ENCODE data around the gene GABRD.
"Not testable (repeated sequence)": the region's sequence is repeated elsewhere in the genome, so short reads cannot be mapped to it uniquely, and the experiment has no call there.

The GABRD gene

DNA sequence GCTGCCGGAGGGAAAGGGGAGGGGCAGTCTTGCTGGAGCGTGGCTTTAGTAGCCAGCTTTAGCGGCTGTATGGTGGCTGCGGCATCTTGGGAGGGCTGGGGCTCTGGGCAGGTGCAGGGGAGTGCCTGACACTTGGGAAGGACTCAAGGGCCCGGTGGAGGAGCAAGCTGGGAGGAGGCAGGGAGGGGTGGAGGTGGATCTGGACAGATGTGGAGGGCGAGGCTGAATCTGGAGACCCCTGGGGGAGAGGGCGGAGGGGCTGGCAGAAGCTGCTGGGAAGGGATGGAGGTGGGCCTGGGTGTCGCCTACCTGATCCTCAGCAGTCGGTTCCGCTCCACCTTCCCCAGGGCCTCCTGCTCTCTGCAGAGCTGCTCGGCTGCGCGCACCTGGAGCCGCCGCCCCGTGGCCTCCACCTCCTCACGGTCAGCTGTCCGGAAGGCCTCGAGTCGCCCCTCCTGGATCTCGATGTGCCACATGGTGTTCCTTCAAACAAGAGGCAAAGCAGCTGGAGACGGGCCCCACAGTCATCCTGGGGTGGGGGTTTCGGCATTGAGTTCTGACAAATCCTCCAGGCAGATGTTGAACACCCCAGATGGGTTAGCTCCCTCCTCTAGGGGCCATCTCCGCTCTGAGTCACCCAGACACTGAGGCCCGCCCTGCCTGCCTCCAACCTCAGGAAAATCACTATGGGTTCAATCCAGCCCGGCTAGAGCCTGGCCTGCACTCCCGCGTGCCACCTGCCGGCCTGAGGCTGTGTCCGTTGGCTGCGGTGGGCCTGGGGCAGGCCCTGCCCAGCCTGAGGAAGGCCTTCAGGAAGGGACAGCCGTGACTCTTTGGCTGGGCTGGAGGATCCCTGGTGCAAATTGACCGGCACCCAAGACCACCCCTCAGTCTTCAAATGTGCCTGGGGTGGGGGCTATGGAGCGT, 45.2 kb upstream of the GABRD start:
- TF ChIP-seq, protein P1, sequence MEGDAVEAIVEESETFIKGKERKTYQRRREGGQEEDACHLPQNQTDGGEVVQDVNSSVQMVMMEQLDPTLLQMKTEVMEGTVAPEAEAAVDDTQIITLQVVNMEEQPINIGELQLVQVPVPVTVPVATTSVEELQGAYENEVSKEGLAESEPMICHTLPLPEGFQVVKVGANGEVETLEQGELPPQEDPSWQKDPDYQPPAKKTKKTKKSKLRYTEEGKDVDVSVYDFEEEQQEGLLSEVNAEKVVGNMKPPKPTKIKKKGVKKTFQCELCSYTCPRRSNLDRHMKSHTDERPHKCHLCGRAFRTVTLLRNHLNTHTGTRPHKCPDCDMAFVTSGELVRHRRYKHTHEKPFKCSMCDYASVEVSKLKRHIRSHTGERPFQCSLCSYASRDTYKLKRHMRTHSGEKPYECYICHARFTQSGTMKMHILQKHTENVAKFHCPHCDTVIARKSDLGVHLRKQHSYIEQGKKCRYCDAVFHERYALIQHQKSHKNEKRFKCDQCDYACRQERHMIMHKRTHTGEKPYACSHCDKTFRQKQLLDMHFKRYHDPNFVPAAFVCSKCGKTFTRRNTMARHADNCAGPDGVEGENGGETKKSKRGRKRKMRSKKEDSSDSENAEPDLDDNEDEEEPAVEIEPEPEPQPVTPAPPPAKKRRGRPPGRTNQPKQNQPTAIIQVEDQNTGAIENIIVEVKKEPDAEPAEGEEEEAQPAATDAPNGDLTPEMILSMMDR (IDR thresholded peaks at IDR 0.05; ENCODE audit: control insufficient read depth, insufficient read depth, low read depth, low read length, missing control alignments), result no peak
- no peak for DNase-seq (ENCODE audit: low read depth)
- no peak overlapping the region for H3K4me3 ChIP-seq (ENCODE audit: control insufficient read depth, low read depth, low read length)

DNA sequence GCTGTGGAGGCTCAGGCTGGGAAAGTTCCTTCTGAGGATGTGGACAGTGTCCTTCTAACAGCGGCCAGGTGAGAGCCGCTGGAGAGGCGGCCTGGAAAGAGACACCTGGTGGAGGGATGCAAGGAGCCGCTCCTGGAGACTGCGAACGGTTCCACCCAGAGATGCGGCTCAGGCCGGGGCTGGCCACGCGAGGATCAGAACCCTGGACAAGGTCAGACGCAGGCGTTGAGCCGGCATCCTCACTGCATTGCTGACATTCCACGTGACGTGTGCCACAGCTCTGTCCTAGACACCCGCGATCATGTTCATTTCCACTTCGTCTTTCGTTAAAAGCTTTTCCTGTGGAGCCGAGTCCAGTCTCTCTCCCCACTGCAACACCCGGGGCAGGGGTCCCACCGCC, 44.3 kb upstream of the GABRD start:
- TF ChIP-seq, protein P1 (IDR thresholded peaks at IDR 0.05; ENCODE audit: control insufficient read depth, insufficient read depth, low read depth, low read length, missing control alignments), result no peak
- no peak for DNase-seq (ENCODE audit: low read depth)
- no peak overlapping the region for H3K4me3 ChIP-seq (ENCODE audit: control insufficient read depth, low read depth, low read length)

DNA sequence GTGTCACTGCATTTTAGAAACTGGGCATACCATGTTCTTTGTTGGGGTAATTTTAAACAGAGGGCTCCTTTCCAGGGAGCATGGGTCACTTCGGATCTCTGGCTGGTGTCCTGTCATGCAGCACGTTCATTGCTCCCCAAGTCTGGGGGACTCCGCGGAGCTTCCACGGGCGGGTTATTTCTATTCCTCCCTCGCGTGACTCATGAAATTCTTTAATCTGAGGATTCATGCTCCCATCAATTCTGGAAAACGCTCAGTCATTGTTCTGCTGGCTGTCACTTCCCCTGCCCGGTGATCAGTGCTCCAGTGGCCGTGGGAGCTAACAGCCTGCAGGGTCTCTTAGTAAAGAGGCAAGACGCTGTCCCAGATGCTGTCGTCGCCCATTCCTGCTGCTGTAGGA, 43.6 kb upstream of the GABRD start:
- TF ChIP-seq, protein P1 (IDR thresholded peaks at IDR 0.05; ENCODE audit: control insufficient read depth, insufficient read depth, low read depth, low read length, missing control alignments), result no peak
- no peak overlapping the region for H3K4me3 ChIP-seq (ENCODE audit: control insufficient read depth, low read depth, low read length)
- DNase-seq (ENCODE audit: low read depth), result no peak

DNA sequence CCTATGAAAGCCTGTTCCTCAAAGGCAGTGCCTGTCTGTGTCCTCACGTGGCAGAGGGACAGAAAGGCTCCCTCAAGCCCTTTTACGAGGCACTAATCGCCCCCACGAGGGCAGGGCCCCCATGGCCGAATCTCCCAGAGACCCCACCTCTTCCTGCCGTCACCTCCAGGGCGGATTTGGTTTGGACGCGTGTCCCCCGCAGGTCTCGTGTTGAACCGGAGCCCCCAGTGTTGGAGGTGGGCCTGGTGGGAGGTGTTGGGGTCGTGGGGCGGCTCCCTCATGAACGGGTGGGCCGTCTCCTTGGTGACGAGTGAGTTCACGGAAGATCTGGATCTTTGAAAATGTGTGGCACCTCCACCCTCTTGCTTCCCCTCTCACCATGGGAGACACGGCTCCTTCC, 43.1 kb upstream of the GABRD start:
- H3K4me3 ChIP-seq (ENCODE audit: control insufficient read depth, low read depth, low read length), result no peak overlapping the region
- DNase-seq (ENCODE audit: low read depth), result no peak
- TF ChIP-seq, protein P1 (IDR thresholded peaks at IDR 0.05; ENCODE audit: control insufficient read depth, insufficient read depth, low read depth, low read length, missing control alignments), result no peak

DNA sequence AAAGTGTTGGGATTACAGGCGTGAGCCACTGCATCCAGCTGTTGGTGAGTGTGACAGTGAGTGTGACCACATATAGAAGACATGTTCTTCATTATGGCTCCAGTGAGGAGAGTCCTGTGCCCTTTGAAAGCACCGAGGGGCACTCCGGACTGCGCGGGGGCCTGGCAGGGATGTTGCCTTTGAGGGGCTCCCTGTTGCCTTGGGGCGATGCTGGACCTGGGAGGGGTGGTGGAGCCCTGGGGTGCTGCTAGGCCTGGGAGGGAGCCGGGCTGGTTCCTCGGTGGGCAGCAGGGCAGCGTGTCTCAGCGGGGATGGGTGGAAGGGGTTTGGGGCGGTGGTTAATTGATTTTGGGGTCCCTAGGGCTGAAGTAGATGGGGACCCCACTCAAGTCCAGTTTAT, 41.0 kb upstream of the GABRD start:
- no peak for DNase-seq (ENCODE audit: low read depth)
- H3K4me3 ChIP-seq (ENCODE audit: control insufficient read depth, low read depth, low read length), result no peak overlapping the region
- TF ChIP-seq, protein P1 (IDR thresholded peaks at IDR 0.05; ENCODE audit: control insufficient read depth, insufficient read depth, low read depth, low read length, missing control alignments), result no peak

DNA sequence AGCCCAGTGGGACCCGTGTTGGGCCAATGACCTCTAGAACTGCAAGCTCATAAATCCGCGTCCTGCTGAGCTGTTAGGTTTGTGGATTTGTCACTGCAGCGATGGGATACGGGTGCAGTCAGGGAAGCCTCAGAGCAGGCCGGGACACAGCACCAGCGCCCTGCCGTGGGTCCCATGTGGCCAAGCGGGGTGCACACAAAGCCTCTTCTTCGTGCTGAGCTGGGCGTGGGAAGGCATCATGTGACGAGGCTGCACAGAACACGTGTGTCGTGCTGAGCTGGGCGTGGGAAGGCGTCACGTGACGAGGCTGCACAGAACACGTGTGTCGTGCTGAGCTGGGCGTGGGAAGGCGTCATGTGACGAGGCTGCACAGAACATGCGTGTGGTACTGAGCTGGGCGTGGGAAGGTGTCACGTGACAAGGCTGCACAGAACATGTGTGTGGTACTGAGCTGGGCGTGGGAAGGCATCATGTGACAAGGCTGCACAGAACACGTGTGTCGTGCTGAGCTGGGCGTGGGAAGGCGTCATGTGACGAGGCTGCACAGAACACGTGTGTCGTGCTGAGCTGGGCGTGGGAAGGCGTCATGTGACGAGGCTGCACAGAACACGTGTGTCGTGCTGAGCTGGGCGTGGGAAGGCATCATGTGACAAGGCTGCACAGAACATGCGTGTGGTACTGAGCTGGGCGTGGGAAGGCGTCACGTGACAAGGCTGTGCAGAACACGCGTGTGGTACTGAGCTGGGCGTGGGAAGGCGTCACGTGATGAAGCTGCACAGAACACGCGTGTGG, 40.3 kb upstream of the GABRD start:
- not testable (repeated sequence) for H3K4me3 ChIP-seq (ENCODE audit: control insufficient read depth, low read depth, low read length); DNase-seq (ENCODE audit: low read depth)

Measured in AG09309 (cell line).